Measurements from ENCODE around the gene JDP2. TPM values are rescaled to one million over a fixed set of nuclear protein-coding genes. Genes with fewer than 3 reads are reported as not detected.

The JDP2 gene
- total RNA-seq, 1 experiment from 2014 or later: 2.9 TPM

Other genes starting within 250 kb of the JDP2 start
- 2.9 and 3.1 TPM in 2 replicates for gene FOS, start 149.2 kb upstream of the JDP2 start, total RNA-seq (2014; rRNA removed; shearing (Covaris generic))
- gene BATF, start 94.4 kb downstream of the JDP2 start, total RNA-seq (2014; rRNA removed; shearing (Covaris generic)): not detected in 2 replicates
- gene FLVCR2, start 150.6 kb downstream of the JDP2 start, total RNA-seq (2014; rRNA removed; shearing (Covaris generic)): 2.8 and 3.4 TPM in 2 replicates
- 12.2 and 14.1 TPM in 2 replicates for gene ERG28, start 232.9 kb downstream of the JDP2 start, total RNA-seq (2014; rRNA removed; shearing (Covaris generic))
- gene TTLL5, start 233.2 kb downstream of the JDP2 start, total RNA-seq (2014; rRNA removed; shearing (Covaris generic)): 28.2 and 28.8 TPM in 2 replicates

Data from SJCRH30 (cell line).